Activated CD4-positive, alpha-beta T cell treated with anti-CD3 and anti-CD28 coated beads, Interleukin-2, amount 50 U/mL, for 1 hour (primary cell): ENCODE data around the gene SPATS2.
"Not testable (repeated sequence)": the region's sequence is repeated elsewhere in the genome, so short reads cannot be mapped to it uniquely, and the experiment has no call there.

Experiments
- DNase-seq: peaks from one replicate; pipeline ENCODE4 v3.0.0-alpha.2; 2020

SPATS2 gene

DNA sequence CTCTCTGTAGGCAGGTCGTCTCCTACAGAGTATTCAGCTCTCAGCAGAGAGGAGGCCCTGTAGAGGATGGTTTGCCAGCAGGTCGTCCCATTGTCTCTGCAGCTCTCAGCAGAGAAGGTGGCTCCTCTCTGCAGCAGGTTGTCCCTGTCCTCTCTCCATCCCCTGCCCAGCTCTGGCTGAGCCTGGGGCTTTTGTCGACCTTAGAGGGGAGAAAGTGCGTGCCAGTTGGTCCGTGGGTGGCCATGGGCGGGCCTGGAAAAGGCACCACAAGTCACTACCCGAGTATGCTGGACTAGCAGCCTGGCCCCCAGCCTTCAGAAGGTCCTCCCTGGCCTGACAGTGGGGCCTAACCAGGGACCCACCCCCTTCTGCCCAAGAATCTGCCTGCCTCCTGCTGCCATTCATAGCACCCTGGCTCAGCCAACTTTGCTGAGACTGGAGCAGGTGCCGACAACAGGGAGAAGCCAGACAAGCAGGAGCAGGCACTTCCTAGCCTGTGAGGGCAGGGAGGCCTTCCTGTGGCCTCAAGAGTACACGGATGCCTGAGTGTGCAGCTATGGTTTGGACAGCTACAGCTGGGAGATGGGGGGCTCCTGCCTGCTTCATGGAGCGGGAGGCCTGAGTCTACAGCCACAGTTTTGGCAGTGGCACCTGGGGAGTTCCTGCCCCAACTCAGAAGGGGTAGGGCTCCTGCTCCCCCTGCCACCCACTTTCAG lies 111.8 kb downstream of the SPATS2 start:
- DNase-seq, result no peak

DNA sequence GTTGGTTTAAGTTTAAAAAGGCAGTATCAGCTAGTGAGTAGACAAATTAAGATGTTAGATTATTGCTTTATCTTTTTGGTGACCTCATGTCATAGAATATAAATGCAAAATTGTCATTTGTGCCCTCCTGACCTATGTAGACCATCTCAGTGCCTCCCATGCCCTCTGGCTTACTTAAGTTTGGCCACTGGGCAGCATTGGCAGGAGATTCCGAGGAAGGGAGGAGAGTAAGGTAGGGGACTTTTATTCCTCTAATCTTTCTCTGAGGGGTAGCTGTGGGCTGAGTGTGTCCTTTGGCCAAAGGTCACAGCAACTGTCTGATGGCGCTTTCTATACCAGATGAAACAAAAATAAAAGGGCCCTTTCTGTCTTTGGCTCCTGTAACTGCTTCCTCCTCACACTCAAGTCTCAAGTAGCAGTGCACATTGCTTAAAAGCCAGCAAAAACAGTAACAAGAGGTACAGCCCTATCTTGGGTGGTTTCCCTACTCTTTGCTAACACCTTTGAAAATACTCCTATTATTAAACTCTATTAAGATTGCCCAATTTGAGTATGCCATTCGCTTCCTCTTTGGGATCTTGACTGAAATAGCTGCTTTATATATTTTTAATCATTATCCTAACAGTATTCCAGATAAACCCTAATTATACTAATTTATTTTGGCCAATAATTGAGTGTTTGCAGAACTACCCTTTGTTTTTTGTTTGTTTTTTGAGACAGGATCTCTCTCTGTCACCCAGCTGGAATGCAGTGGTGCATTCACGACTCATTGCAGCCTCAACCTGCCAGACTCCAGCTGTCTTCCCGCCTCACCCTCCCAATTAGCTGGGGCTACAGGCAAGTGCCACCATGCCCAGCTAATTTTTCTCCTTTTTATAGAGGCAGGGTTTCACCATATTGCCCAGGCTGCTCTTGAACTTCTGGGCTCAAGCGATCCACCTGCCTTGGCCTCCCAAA lies 115.1 kb downstream of the SPATS2 start:
- no peak for DNase-seq

DNA sequence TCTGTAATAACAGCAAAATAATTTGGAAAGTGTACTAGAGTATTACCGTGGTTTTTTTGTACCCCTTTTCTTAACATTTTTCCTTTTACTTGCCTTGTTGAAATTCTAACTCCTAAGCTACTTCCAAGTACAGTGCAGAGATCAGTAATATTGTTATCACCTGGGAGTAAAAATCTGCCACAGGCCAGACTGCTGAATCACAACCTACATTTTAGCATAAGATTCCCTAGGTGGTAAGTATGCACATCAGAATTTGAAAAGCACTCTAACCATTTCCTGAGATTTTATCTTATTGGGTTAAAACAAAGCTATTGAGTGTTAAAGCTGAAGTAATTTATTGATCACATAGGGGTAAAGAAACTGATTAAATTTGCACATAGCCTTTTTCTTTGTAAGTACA lies 116.4 kb downstream of the SPATS2 start:
- no peak for DNase-seq

DNA sequence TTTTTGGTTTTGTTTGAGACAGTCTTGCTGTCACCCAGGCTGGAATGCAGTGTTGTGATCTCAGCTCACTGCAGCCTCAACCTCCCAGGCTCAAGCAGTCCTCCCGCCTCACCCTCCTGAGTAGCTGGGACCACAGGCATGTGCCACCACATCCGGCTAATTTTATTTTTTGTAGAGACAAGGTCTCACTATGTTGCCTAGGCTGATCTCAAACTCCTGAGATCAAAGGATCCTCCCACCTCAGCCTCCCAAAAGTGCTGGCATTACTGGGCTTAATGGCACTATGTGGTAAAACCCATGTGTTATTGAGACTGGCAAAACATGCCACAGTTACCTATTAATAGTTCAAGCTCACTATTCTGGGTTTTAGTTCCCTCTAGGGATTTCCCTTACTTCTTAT lies 120.3 kb downstream of the SPATS2 start:
- no peak for DNase-seq

DNA sequence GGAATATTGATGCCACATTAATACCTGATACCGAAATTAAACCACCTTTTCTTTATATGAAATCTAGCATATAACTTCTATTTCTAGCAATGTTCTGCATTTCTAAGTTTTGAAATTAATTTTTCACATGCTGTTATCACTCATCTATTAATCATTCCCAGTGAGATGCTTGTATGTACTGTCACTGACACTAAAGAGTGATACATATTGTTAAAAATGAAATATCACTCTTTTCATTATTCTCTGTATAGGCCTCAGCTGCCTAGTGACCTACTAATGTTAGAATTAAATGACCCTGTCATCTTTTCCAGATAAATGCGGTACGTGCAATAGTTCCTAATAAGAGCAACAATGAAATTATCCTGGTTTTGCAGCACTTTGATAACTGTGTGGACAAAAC lies 121.9 kb downstream of the SPATS2 start:
- DNase-seq, result no peak

DNA sequence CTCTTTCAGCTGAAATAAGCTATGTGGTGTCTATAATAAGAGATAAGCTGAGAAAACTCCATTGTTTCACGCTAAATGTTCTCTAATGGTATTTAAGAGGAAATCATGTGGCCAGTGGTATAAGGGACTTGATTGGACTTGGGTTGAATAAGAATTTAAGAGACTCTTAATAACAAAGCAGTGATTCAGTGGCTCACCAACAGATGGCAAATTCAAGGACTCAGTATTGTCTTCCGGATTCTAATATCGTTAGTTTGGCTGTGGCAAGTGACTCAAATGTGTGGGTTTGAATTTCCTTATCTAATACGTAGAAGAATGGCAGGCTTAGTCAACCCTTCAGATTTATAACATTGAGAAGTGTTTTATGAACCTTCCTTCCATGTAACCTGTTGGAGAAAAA lies 122.5 kb downstream of the SPATS2 start:
- DNase-seq, result no peak

DNA sequence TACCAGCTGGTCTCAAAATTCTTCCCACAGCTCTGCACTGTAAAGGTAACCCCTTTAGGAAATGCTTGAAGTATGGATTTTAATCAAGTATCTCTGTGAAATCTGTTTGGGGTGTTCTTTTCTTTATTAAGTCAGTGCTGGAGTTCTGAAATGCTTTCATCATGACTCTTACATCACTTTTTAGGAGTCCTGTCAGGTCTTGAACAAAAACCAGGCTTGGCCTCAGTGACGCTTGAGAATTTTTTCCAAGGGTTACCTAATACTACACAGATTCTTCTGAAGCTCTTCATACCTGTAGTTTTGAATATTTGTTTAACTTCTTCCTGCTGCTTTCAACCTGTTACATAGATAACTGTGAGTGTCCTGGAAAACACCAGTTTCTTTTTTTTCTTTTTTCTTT lies 124.6 kb downstream of the SPATS2 start:
- DNase-seq, result no peak

DNA sequence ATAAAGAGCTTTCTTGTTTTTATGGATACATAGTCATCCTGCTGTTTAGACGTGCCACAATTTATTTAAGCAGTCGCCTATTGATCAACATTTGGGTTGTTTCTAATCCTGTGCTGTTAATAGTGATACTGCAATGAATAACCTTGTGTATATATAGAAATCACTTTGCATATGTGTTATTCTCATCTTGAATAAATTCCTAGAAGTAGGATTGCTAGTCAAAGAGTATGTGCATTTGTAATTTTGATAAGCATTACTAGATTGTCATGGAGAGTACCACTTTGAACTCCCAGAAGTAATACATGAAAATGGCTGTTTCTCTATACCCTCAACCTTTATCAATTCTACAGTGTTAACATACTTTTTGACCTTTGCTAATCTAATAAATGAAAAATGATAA lies 126.6 kb downstream of the SPATS2 start:
- no peak for DNase-seq

DNA sequence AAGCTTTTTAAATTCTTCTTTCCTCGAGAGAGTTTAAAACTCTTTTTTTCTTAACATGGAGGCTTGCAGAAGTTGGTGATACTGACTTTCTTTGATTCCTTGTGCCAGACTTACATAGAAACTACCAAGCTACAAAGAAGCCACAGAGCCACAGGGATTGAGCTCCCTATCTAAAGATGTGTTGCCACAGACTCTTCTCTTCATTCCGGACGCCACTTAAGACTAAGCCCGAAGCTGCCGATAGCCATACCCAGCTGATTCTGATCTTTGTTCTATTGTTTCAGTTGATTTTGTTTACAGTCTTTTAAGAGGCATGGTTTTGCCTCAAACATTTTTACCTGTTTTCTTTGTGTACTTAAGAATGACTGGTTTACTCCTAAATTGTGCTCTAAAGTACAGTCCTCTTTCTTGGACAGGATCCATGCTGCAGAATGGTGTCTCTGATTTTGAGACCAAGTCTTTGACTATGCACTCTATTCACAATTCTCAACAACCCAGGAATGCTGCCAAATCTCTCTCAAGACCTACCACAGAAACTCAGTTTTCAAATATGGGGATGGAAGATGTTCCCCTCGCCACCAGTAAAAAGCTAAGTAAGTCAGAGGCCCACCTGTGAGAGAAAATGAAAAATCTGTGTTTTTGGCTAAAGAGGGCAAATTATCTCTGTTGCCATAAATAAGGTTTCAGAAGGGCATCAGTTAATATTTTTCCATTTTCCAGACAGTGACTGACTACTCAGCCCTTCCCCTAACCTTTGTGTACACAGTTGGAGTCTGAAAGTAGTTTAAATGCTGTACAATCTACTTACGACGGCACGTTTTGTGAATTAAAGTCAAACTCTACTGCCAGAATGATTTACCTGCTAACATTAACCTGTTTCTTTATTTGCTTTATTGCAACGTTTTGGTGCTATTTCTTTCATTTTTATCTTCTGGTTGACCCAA lies 129.4 kb downstream of the SPATS2 start:
- DNase-seq, result no peak

DNA sequence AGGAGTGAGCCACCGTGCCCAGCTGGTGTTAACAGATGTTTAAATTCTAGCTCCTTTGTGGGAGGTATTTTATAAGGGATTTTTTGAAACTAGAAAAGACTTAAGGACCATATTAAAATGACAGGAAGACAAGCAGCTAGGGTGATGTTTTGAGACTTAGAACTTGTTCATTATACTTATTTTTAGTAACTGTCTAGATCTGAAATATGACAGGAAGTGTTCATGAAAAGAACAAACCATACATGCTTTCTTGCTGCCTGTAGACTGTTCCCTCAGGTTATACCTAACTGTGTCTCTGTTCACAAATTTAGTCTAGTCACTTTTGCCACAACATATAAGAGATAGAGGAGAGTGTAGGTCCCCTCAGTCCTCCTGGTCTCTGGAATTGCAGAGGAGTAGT lies 134.6 kb downstream of the SPATS2 start:
- DNase-seq, result no peak

DNA sequence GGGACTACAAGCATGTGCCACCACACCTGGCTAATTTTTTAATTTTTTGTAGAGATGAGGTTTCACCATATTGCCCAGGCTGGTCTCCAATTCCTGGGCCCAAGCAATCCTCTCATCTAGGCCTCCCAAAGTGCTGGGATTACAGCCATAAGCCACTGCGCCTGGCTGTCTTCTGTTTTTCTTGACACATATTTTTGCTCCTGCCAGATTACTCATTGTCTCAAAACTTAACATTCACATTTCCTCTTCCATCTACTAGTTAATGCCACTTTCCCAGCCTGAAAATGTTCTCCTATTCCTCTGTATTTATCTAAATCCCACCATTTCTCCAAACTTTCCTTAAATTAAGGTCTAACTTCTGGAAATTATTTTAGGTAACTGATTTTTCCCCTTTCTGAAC lies 135.3 kb downstream of the SPATS2 start:
- DNase-seq, result no peak

DNA sequence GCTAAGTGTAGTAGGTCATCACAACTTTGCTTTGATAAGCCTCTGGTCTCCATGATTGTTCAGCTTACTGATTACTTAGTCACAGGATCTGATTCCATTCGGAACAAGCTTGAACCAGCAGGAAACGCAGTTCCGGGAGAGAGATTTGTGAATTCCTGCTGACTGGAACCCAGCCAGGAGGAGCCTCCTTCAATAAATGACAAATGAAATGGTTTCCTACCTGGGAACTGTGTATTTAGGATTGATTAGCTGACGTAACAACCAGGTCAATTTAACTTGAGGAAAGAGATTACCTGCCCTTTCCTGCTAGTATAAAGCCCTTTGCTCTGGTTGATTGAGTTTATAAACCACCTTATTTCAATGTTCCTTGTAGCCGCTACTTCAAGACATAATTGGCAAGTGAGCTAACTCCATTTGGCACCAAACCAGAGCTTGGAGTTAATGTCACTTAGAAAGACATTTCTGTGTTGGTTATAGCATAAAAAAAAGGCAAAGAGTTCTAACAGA lies 136.5 kb downstream of the SPATS2 start:
- no peak for DNase-seq

DNA sequence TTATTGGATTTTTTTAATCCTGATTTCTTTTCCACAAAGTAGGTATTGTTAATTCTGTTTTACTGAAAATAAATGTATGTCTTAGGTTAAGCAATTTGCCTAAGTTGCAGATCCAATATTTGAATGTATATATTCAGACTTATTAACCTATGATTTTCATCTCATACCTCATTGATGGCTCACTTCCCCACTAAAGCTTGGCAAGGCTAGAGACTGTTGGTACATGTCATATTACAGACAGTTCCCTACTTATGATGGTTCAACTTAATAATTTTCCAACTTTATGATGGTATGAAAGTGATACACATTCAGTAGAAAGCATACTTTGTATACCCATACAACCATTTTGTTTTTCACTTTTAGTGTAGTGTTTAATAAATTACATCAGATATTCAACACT lies 138.4 kb downstream of the SPATS2 start:
- DNase-seq, result no peak

DNA sequence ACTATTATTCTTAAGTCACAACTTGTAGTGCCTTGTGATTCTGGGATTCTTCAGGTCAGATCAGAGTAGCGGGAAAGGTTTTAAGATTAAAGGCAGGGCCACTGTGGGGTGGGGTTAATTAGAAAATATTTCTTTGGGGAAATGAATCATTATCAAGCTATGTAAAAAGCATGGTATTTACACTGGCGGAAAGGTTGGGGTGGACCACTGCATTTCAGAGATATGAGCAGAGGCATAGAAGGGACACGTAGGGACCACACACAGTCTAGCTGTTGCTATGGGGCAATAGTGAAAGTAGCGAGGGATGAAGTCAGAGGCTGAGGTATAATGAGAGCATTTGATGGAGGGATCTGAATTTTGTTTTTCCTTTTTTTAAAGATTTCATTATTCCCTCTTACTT lies 139.9 kb downstream of the SPATS2 start:
- DNase-seq, result no peak

DNA sequence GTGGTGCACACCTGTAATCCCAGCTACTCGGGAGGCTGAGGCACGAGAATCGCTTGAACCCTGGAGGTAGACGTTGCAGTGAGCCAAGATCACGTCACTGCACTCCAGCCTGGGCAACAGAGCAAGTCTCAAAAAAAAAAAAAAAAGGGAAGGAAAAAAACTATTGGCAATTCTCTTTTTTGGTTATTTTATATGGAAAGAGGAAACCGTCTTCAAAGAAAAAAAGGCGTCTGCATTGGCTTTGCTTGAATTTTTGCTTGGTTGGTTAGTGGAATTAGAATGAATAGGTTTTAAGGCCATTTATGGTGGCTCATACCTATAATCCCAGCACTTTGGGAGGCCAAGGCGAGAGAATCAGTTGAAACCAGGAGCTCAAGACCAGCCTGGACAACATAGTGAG lies 142.4 kb downstream of the SPATS2 start:
- not testable (repeated sequence) for DNase-seq

DNA sequence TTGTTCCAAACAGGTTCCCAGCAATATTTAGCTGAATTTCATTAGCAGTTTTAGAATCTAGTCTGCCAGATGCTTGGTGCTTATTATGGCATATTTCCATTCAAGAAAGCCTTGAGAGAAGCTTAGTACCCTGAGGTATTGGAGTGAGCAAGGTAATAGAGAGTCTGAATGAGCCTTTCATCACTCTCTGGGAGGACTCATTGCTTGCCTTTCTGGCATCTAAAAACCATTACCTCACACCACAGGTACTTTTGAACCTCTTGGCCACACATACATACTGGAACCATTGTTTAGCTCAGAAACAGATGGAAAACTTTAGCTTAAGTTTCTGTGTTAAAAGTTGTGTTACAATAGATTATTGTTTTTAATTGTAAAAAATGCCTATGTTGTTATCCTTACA lies 144.1 kb downstream of the SPATS2 start:
- DNase-seq, result no peak

DNA sequence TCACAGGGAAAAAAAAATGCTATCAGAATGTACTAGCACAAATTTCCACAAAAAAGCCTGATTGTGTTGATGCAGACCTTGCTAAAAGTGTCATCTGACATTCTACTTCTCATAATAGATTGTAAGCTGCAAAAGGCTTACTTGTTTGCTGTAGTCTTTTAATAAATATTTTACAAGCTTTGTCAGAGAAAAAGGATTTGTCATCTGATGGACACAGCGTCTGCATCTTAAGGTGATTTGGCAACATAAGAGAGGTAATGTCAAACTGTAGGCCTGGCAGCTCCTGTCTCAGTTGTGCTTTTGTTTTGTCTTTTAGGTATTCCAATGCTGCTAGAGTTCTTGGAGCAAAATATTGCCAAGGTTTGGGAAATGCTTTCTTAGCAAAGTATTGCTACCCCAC lies 145.3 kb downstream of the SPATS2 start:
- DNase-seq, result no peak

DNA sequence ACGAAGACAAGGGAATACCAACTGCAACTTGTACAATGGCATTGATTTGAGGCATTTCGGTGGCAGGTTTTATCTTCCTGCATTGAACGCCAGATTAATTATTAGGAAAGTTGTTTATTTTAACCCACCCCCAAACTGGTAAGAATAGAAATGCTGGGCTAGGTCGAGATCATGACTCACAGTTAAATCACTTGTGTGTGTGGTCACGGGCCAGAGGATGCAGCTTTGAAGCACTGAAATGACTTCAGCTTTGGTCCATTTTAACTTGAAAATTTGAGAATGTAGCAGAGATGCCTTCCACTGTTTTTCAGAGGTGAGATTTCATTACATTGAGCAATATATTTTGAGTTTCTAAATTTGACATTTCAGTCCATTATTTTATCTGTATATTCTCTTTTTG lies 148.0 kb downstream of the SPATS2 start:
- no peak for DNase-seq

DNA sequence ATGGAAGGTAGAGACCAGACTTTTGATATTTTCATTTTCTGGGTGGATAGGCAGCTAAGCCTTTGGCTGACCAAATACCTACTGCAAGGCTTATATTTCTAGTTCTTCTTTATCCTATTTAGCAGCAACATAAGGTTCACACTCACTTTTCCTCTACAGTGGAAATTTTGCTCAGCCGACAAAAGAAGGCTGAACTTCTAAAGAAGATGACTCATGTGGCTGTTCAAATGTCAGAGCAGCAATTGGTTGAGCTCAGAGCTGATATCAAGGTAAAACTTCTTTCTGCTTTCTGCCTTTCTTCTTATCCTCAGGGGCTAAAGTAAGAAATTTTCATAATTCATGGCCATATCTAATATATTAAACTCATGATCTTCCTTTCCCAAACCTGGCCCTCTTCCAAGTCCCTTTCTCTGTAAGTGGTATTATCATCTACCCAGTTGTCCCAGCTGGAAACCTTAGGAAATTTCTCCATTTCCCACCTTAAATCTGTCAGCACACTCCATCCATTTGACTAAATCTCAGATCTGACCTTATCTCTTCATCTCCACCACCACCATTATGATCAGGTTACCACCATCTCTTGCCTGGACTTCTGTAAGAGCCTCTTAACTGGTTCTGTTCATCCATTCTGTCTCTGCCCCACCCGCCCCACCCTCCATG lies 151.8 kb downstream of the SPATS2 start:
- no peak for DNase-seq

DNA sequence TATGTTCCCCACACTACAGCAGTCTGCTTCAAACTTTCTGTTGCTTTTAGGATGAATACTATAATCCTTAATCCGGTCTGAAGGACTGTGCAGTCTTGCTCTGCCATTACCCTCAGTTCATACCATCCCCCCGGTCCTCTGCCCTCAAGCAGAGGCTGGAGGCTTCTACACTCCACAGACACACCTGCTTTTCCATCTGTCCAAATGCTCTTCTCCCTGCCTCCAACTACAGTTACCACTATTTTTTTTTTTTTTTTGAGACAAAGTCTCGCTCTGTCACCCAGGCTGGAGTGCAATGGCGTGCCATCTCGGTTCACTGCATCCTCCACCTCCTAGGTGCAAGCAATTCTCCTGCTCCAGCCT lies 152.3 kb downstream of the SPATS2 start:
- DNase-seq, result no peak

DNA sequence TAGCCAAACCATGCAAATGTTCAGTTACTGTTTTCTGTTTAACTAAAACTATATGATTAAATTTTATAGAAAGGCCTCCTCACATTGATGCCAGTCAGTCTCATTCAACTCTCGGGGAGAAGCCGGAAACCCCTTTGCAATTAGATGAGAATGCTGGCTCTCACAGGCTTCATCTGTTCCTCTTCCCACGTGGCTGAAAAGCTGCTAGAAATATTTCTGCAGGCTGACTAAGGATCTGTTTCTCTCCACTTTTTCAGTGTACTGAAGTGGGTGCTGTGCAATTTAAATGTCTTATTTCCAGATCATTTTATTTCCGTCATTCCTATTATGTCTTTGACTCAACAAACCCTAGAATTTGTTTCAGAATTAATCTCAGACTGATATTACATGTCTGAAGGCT lies 154.1 kb downstream of the SPATS2 start:
- DNase-seq, result no peak

DNA sequence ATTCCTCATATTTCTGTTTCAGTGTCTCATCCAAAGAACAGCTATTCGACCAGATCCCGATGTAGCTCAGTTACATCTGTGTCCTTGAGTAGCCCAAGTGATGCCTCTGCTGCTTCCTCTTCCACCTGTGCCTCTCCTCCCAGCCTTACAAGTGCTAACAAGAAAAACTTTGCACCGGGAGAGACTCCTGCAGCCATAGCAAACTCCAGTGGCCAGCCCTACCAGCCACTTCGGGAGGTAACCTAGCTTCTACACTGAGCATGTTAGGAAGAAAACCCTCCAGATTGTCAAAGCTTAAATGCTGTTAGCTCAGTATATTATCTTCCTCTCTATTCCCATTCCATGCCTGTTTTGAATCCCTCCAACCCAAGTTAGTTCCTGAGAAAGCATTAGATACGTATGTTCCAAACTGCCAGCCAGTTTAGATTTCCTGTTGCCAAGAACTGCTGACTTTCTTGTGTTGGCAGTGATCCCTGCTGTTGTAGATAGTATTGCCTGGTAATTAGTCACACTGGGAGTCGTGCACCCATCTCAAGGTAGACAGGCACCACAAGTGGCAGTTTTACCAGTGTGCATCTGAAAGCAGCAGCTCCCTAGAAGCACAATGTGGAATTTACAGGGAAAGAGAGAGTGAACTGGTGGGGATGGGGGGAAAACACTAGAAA lies 157.5 kb downstream of the SPATS2 start:
- DNase-seq, result no peak
